CD8-positive, alpha-beta memory T cell (primary cell): ENCODE data around the gene SERPINB8. TPM values are rescaled to one million over a fixed set of nuclear protein-coding genes. Genes with fewer than 3 reads are reported as not detected.

ENCODE experiments used
- CTCF ChIA-PET: fragments of 350-600 bp; sonication (Branson Sonifier 250); formaldehyde crosslinking; loops from one replicate; lab custom pipeline; 2021; ENCODE audit warnings: antibody characterized with exemption; lab: Charles Lee
- POLR2A ChIA-PET: fragments of 350-600 bp; sonication (Branson Sonifier 250); formaldehyde crosslinking; loops from one replicate; lab custom pipeline; 2021; ENCODE audit warnings: antibody characterized with exemption; lab: Charles Lee
- DNase-seq, 5 donors: peaks; one replicate each; pipeline versions ENCODE4 v3.0.0 to v3.0.0-alpha.2; 2020 to 2022; ENCODE audit warnings: mixed read lengths in 1 of 5
- H3K27ac ChIP-seq: one replicate; pipeline ENCODE4 v1.7.0; 2013; ENCODE audit warnings: low read depth, mild to moderate bottlenecking, low read length, moderate library complexity
- H3K27me3 ChIP-seq: 2 replicates; pipeline ENCODE4 v1.7.0; 2013; ENCODE audit warnings: low read length, mild to moderate bottlenecking; ENCODE audit not compliant: insufficient read depth, poor library complexity, severe bottlenecking
- H3K36me3 ChIP-seq: 2 replicates; pipeline ENCODE4 v1.7.0; 2013; ENCODE audit warnings: mild to moderate bottlenecking, low read length, moderate library complexity; ENCODE audit not compliant: insufficient read depth
- H3K4me1 ChIP-seq: 2 replicates; pipeline ENCODE4 v1.7.0; 2013; ENCODE audit warnings: mild to moderate bottlenecking, low read length, moderate library complexity; ENCODE audit not compliant: insufficient read depth
- H3K4me3 ChIP-seq: 2 replicates; pipeline ENCODE4 v1.7.0; 2013; ENCODE audit warnings: mild to moderate bottlenecking, low read length
- H3K9me3 ChIP-seq: 2 replicates; pipeline ENCODE4 v1.7.0; 2013; ENCODE audit warnings: mild to moderate bottlenecking, low read length
- H3K27ac Mint-ChIP-seq, 8 donors: one replicate each; pipeline ENCODE4 v1.8.0; 2020 to 2021; ENCODE audit warnings: mixed read lengths in 8 of 8, mild to moderate bottlenecking in 6 of 8, inconsistent platforms in 3 of 8, moderate library complexity in 3 of 8
- H3K27me3 Mint-ChIP-seq, 2 donors: one replicate each; pipeline ENCODE4 v1.8.0; 2020 to 2021; ENCODE audit warnings: mixed read lengths in 2 of 2, mild to moderate bottlenecking in 1 of 2, moderate library complexity in 1 of 2
- H3K36me3 Mint-ChIP-seq, 3 donors: one replicate each; pipeline ENCODE4 v1.8.0; 2020 to 2021; ENCODE audit warnings: mixed read lengths in 3 of 3, inconsistent platforms in 1 of 3, mild to moderate bottlenecking in 1 of 3
- H3K4me1 Mint-ChIP-seq, 3 donors: one replicate each; pipeline ENCODE4 v1.8.0; 2020 to 2021; ENCODE audit warnings: mixed read lengths in 3 of 3, inconsistent platforms in 1 of 3, mild to moderate bottlenecking in 1 of 3
- H3K4me3 Mint-ChIP-seq, 7 donors: one replicate each; pipeline ENCODE4 v1.8.0; 2020 to 2021; ENCODE audit warnings: mixed read lengths in 7 of 7, mild to moderate bottlenecking in 6 of 7, moderate library complexity in 4 of 7, inconsistent platforms in 2 of 7
- H3K9me3 Mint-ChIP-seq, 5 donors: one replicate each; pipeline ENCODE4 v1.8.0; 2020 to 2022; ENCODE audit warnings: mixed read lengths in 5 of 5, mild to moderate bottlenecking in 3 of 5, moderate library complexity in 2 of 5, inconsistent platforms in 1 of 5
- polyA plus RNA-seq: library from polyadenylated mRNA; unstranded; fragments of 300-500 nt; fragmentation: Illumina TruSeq; gene quantifications from one replicate; pipeline ENCODE4 v1.2.3, GENCODE V29; 2021
- total RNA-seq, 2 experiments: library from RNA; stranded (reverse); gene quantifications; one replicate each; pipeline ENCODE4 v1.2.3, GENCODE V29; 2021

The SERPINB8 gene
- total and polyA plus RNA-seq, 3 experiments from 2014 or later, result 14.9 to 17.9 (median 16.8) TPM

- no peaks in the 10 kb centered on the region for H3K9me3 Mint-ChIP-seq
- H3K27me3 Mint-ChIP-seq, result peaks cover 4 to 41% of the 10 kb centered on the region in 2 donors
- H3K4me3 Mint-ChIP-seq, result no peak overlapping the region
- H3K9me3 ChIP-seq, result no peaks in the 10 kb centered on the region
- H3K36me3 ChIP-seq, result no peaks in the 10 kb centered on the region
- H3K4me3 ChIP-seq, result no peak overlapping the region
- H3K27ac ChIP-seq, result no peak overlapping the region
- no peaks in the 10 kb centered on the region for H3K36me3 Mint-ChIP-seq
- DNase-seq, result no peak
- H3K4me1 ChIP-seq, result no peaks in the 10 kb centered on the region
- ChIA-PET POLR2A (no interaction called here), CTCF (no interaction called here)
- H3K27me3 ChIP-seq, result no peaks in the 10 kb centered on the region
- no peak overlapping the region for H3K27ac Mint-ChIP-seq
- H3K4me1 Mint-ChIP-seq, result no peaks in the 10 kb centered on the region
Observed at GRCh38 chr18:63956755-63957154, 13.1 kb upstream of the SERPINB8 start.

GRCh38 chr18:63960891-63961290 is 9.0 kb upstream of the SERPINB8 start:
- Mint-ChIP-seq H3K4me3 (no peak overlapping the region), H3K4me1 (no peaks in the 10 kb centered on the region), H3K27ac (no peak overlapping the region), H3K27me3 (peaks cover 0 to 47% of the 10 kb centered on the region in 2 donors), H3K9me3 (no peaks in the 10 kb centered on the region), H3K36me3 (no peaks in the 10 kb centered on the region)
- POLR2A ChIA-PET, result no interaction called here
- DNase-seq, result no peak
- no peaks in the 10 kb centered on the region for H3K9me3 ChIP-seq
- H3K36me3 ChIP-seq, result no peaks in the 10 kb centered on the region
- no peaks in the 10 kb centered on the region for H3K4me1 ChIP-seq
- H3K4me3 ChIP-seq, result no peak overlapping the region
- H3K27ac ChIP-seq, result no peak overlapping the region
- no peaks in the 10 kb centered on the region for H3K27me3 ChIP-seq
- CTCF ChIA-PET, result no interaction called here

DNA sequence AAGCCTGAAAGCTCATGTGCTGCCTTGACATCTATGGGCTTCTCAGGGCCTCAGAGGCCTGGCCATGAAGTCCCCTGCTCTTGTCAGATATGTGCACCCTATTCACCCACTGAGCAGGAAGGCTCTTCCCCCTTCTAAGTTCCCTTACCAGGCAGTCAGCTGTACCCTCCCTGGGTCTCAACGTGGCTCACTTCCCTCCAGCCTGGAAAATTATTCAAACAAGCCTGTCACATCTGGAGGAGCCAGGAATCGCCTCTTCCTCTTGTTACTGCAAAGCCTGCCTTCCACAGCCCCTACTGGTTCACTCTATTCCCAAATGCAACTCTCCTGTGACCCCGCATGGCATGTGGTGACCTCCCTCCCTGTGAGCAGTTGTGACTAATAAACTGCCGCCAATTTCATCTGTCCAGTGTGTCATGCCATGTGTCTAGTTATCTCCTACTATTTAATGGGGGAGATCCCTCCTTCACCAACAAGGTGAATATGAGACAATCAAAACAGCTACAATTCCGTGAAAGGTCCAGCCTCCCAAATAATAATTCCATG is 8.4 kb upstream of the SERPINB8 start:
- Mint-ChIP-seq H3K4me1 (no peaks in the 10 kb centered on the region), H3K27ac (peak overlapping the region in 1 of 8 donors; percentile 72), H3K36me3 (no peaks in the 10 kb centered on the region), H3K9me3 (no peaks in the 10 kb centered on the region), H3K27me3 (peaks cover 0 to 44% of the 10 kb centered on the region in 2 donors), H3K4me3 (no peak overlapping the region)
- Histone ChIP-seq H3K36me3 (no peaks in the 10 kb centered on the region), H3K9me3 (no peaks in the 10 kb centered on the region), H3K27ac (no peak overlapping the region), H3K27me3 (no peaks in the 10 kb centered on the region), H3K4me3 (no peak overlapping the region), H3K4me1 (no peaks in the 10 kb centered on the region)
- no peak for DNase-seq
- POLR2A ChIA-PET, result no interaction called here
- CTCF ChIA-PET, result interaction anchor here (3.2 kb wide), 1 partner anchor 33 kb away, joined by 21 read pairs; no protein-coding TSS in a partner anchor

GRCh38 chr18:63962137-63962536 is 7.7 kb upstream of the SERPINB8 start:
- H3K27ac Mint-ChIP-seq, result no peak overlapping the region
- POLR2A ChIA-PET, result no interaction called here
- Histone ChIP-seq H3K27ac (no peak overlapping the region), H3K27me3 (no peaks in the 10 kb centered on the region), H3K4me1 (no peaks in the 10 kb centered on the region), H3K4me3 (no peak overlapping the region), H3K9me3 (no peaks in the 10 kb centered on the region), H3K36me3 (no peaks in the 10 kb centered on the region)
- DNase-seq, result no peak
- no peaks in the 10 kb centered on the region for H3K36me3 Mint-ChIP-seq
- no peak overlapping the region for H3K4me3 Mint-ChIP-seq
- H3K27me3 Mint-ChIP-seq, result peaks cover 0 to 38% of the 10 kb centered on the region in 2 donors
- no peaks in the 10 kb centered on the region for H3K9me3 Mint-ChIP-seq
- H3K4me1 Mint-ChIP-seq, result no peaks in the 10 kb centered on the region
- CTCF ChIA-PET, result interaction anchor here (1.6 to 3.5 kb wide), 5 partner anchors 8 to 37 kb away, joined by 4 to 21 read pairs (median 7); no protein-coding TSS in a partner anchor

DNA sequence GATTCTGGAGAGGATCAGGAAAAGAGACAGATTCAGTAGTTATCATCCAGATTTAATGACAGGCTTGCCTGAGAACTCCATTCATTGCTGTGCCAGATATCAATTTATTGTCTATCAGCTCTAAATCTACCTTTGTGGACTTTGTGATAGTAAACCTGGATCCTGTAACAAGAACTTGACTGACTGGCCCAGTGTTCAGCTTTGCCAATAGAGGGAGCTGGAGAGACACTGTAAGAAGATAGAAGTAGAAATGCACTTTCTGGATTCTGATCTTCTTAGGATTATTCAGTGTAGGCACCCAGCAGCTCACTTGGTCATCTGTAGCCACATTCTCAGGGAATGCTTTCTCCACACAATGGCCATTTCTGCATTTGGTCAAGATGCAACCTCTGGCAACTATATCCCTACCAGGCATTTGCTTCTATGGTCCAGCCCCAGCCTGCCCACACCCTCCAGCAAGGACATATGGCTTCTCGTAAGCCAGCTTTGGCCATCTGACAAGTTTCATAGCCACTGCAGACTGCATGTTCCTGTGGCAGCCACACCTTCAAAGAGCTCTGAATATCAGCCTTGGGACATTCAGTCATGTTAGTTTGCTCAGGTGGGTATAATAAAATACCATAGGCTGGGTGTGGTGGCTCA is 6.1 kb upstream of the SERPINB8 start:
- H3K9me3 ChIP-seq, result no peaks in the 10 kb centered on the region
- peak in 4 of 5 donors; percentile 23 to 69 (median 53) for DNase-seq
- no peaks in the 10 kb centered on the region for H3K27me3 ChIP-seq
- ChIA-PET POLR2A (no interaction called here), CTCF (interaction anchor here (1.0 to 3.5 kb wide), 15 partner anchors 10 to 1474 kb away, joined by 3 to 21 read pairs (median 6); no protein-coding TSS in a partner anchor)
- Mint-ChIP-seq H3K4me3 (no peak overlapping the region), H3K27me3 (peaks cover 0 to 27% of the 10 kb centered on the region in 2 donors), H3K36me3 (no peaks in the 10 kb centered on the region), H3K27ac (peak overlapping the region in 1 of 8 donors; percentile 3), H3K9me3 (no peaks in the 10 kb centered on the region), H3K4me1 (peaks cover 0 to 6% (median 2%) of the 10 kb centered on the region in 3 donors)
- no peak overlapping the region for H3K27ac ChIP-seq
- no peak overlapping the region for H3K4me3 ChIP-seq
- H3K4me1 ChIP-seq, result no peaks in the 10 kb centered on the region
- no peaks in the 10 kb centered on the region for H3K36me3 ChIP-seq

DNA sequence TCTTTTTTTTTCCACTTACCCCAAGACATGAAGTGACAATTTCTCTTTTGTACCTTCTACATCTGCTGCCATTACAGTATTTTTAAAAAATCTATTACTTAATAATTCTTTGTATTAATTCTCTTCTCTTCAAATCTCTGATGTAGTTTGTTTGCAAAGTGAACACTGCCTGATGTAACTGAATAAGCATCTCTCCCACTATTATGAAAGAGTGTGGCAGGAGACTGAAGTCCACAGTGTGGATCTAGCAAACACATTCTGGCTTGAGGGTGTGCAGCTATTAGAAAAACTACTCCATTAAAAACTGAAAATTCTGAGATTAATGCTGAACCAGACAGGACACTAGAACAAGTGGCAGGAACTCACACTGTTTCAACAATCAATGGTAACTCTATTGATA is 5.0 kb upstream of the SERPINB8 start:
- Mint-ChIP-seq H3K27me3 (peaks cover 0 to 19% of the 10 kb centered on the region in 2 donors), H3K9me3 (no peaks in the 10 kb centered on the region), H3K4me1 (peaks cover 9 to 18% (median 14%) of the 10 kb centered on the region in 3 donors), H3K27ac (no peak overlapping the region), H3K36me3 (peaks cover 0 to under 1% (median 0%) of the 10 kb centered on the region in 3 donors), H3K4me3 (no peak overlapping the region)
- H3K9me3 ChIP-seq, result no peaks in the 10 kb centered on the region
- H3K4me1 ChIP-seq, result peaks cover 8% of the 10 kb centered on the region
- H3K4me3 ChIP-seq, result no peak overlapping the region
- H3K27ac ChIP-seq, result no peak overlapping the region
- POLR2A ChIA-PET, result no interaction called here
- DNase-seq, result no peak
- no peaks in the 10 kb centered on the region for H3K36me3 ChIP-seq
- CTCF ChIA-PET, result interaction anchor here (3.5 kb wide), 1 partner anchor 11 kb away, joined by 14 read pairs; no protein-coding TSS in a partner anchor
- H3K27me3 ChIP-seq, result no peaks in the 10 kb centered on the region

DNA sequence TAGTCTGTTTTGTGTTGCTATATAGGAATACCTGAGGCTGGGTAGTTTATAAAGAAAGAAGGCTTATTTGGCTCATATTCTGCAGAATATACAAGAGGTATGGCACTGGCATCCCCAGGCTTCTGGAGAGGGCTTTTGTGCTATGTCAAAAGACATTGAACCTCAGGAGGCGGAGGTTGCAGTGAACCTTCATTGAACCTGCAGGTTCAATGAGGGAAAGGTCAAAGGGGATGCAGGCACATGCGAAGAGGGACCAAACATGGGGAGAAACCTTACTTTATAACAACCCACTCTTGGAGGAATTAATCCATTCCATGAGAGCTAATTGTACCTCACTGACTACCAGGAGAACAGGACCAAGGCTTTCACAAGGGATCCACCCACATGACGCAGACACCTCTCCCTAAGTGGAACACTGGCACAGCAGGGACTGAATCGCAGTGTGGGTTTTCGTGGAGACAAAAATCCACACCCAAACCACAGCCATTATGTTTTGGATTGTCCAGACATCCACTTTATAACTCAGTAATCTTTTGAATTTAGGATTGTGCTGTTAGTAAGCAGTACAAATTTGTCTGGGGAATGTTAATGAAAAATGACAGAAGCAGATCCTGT is 4.1 kb upstream of the SERPINB8 start:
- H3K4me3 Mint-ChIP-seq, result peak overlapping the region in 1 of 7 donors; percentile 24

GRCh38 chr18:63970809-63971205 is 926 bp downstream of the SERPINB8 start:
- H3K4me1 Mint-ChIP-seq, result peaks cover 28 to 48% (median 35%) of the 10 kb centered on the region in 3 donors
- peaks cover 0 to 1% of the 10 kb centered on the region in 2 donors for H3K27me3 Mint-ChIP-seq
- H3K27ac Mint-ChIP-seq, result peak overlapping the region; percentile 83 to 99 (median 95)
- no peaks in the 10 kb centered on the region for H3K9me3 ChIP-seq
- H3K27me3 ChIP-seq, result no peaks in the 10 kb centered on the region
- peak in 1 of 5 donors; percentile 7 for DNase-seq
- H3K36me3 Mint-ChIP-seq, result peaks cover 0 to 5% (median 0%) of the 10 kb centered on the region in 3 donors
- POLR2A ChIA-PET, result interaction anchor here (0.6 to 0.7 kb wide), 2 partner anchors 34 to 560 kb away, joined by 3 read pairs; no protein-coding TSS in a partner anchor
- no peaks in the 10 kb centered on the region for H3K36me3 ChIP-seq
- CTCF ChIA-PET, result interaction anchor here (1.3 kb wide), 1 partner anchor 35 kb away, joined by 3 read pairs; no protein-coding TSS in a partner anchor
- peak overlapping the region; percentile 86 for H3K4me3 ChIP-seq
- peaks cover 16% of the 10 kb centered on the region for H3K4me1 ChIP-seq
- H3K4me3 Mint-ChIP-seq, result peak overlapping the region; percentile 87 to 99 (median 95)
- H3K27ac ChIP-seq, result peak overlapping the region; percentile 78
- no peaks in the 10 kb centered on the region for H3K9me3 Mint-ChIP-seq

More for the DNA sequence above, 4.1 kb upstream of the SERPINB8 start:
- H3K4me1 ChIP-seq, result peaks cover 11% of the 10 kb centered on the region
- ChIA-PET POLR2A (no interaction called here), CTCF (no interaction called here)
- no peak overlapping the region for H3K27ac ChIP-seq
- H3K4me3 ChIP-seq, result no peak overlapping the region
- H3K27me3 ChIP-seq, result no peaks in the 10 kb centered on the region
- Mint-ChIP-seq H3K36me3 (peaks cover 0 to 5% (median 0%) of the 10 kb centered on the region in 3 donors), H3K4me1 (peaks cover 13 to 26% (median 21%) of the 10 kb centered on the region in 3 donors), H3K9me3 (no peaks in the 10 kb centered on the region), H3K27ac (no peak overlapping the region), H3K27me3 (peaks cover 0 to 14% of the 10 kb centered on the region in 2 donors)
- H3K36me3 ChIP-seq, result no peaks in the 10 kb centered on the region
- DNase-seq, result no peak
- H3K9me3 ChIP-seq, result no peaks in the 10 kb centered on the region
